ENCODE measurements around the gene PTGES3. TPM values are rescaled to one million over a fixed set of nuclear protein-coding genes. Genes with fewer than 3 reads are reported as not detected.
"Not testable (repeated sequence)": the region's sequence is repeated elsewhere in the genome, so short reads cannot be mapped to it uniquely, and the experiment has no call there.

The PTGES3 gene
- total and polyA plus RNA-seq, 2 of the 8 experiments (the other 6 are each of a cell fraction or from before 2014, with no cell fraction given): 111 to 464 TPM

DNA sequence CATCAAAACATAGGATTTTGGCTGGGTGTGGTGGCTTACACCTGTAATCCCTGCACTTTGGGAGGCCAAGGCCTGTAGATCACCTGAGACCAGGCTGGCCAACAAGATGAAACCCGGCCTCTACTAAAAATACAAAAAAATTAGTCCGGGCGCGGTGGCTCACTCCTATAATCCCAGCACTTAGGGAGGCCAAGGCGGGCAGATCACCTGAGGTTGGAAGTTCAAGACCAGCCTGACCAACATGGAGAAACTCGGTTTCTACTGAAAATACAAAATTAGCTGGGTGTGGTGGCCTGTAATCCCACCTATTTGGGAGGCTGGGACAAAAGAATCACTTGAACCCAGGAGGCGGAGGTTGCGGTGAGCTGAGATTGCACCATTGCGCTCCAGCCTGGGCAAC lies 40.1 kb downstream of the PTGES3 start:
- FAIRE-seq; H4K8ac ChIP-seq (ENCODE audit: extremely low read depth, insufficient read depth, low read length); H2BK15ac ChIP-seq (ENCODE audit: low read length): not testable (repeated sequence)

More for the DNA sequence above, 40.1 kb downstream of the PTGES3 start:
- not testable (repeated sequence) for H2AFZ ChIP-seq (ENCODE audit: low read length); H3K23ac ChIP-seq (ENCODE audit: insufficient read length); H3K27me3 ChIP-seq (replicated peaks in 1 of 4; ENCODE audit: control insufficient read depth in 3 of 4, extremely low read depth in 1 of 4, insufficient read depth in 3 of 4, low read length in 3 of 4); H3K4me2 ChIP-seq (ENCODE audit: insufficient read depth in 1 of 2, low read depth in 2 of 2, low read length in 2 of 2); H3K4me1 ChIP-seq (replicated peaks in 1 of 4; ENCODE audit: control insufficient read depth in 3 of 4, insufficient read depth in 4 of 4, low read length in 3 of 4); H4K5ac ChIP-seq (ENCODE audit: insufficient read length, low read depth, low read length); H3K79me1 ChIP-seq (ENCODE audit: low read depth, low read length); H2AK5ac ChIP-seq (ENCODE audit: low read depth, low read length); H2BK5ac ChIP-seq (ENCODE audit: low read depth, low read length); H3K18ac ChIP-seq (ENCODE audit: extremely low read depth, low read length); H3K23me2 ChIP-seq (ENCODE audit: low read depth, low read length); H3K4ac ChIP-seq (replicated peaks; ENCODE audit: insufficient read length, low read depth, low read length); H3K4me3 ChIP-seq (ENCODE audit: extremely low read depth in 1 of 4, insufficient read depth in 2 of 4, low read depth in 3 of 4, low read length in 4 of 4); H2BK120ac ChIP-seq (replicated peaks; ENCODE audit: low read depth, low read length); DNase-seq (ENCODE audit: low read depth in 1 of 2, low spot score in 2 of 2); H3K27ac ChIP-seq (ENCODE audit: low read depth, low read length); H3K56ac ChIP-seq (replicated peaks; ENCODE audit: insufficient read length, low read depth, low read length); H2BK20ac ChIP-seq (ENCODE audit: low read length); H2BK12ac ChIP-seq (ENCODE audit: low read depth, low read length); H3K9ac ChIP-seq (replicated peaks in 1 of 4; ENCODE audit: extremely low read depth in 1 of 4, low read depth in 3 of 4, low read length in 3 of 4); H3K14ac ChIP-seq (ENCODE audit: insufficient read length); H4K91ac ChIP-seq (replicated peaks; ENCODE audit: insufficient read length, low read length)
- WGBS, 2 experiments (ENCODE audit: extremely low coverage in 1 of 2, insufficient coverage in 1 of 2, insufficient read length in 1 of 2, insufficient replicate concordance in 2 of 2, low coverage in 1 of 2, low lambda C conversion rate in 2 of 2, missing lambda C conversion rate in 1 of 2): 91% methylated on average over 9 of the region's 9 CpGs; no CpG with 5 or more reads in 1 of the 2 experiments
- Histone ChIP-seq H3K36me3 (ENCODE audit: control insufficient read depth in 2 of 4, insufficient read depth in 4 of 4, low read length in 3 of 4) (peaks cover 8 to 20% (median 14%) of the 10 kb centered on the region in 4 experiments), H3K79me2 (ENCODE audit: control insufficient read depth in 1 of 2, insufficient read depth in 2 of 2, low read length in 2 of 2) (peaks cover 14 to 28% of the 10 kb centered on the region in 2 experiments), H3K9me3 (ENCODE audit: insufficient read depth in 2 of 2, low read depth in 1 of 2, low read length in 1 of 2) (peaks cover 6 to 12% of the 10 kb centered on the region in 2 experiments; a peak in 2 of 4 replicates), H4K20me1 (replicated peaks in 1 of 2; ENCODE audit: control insufficient read depth in 1 of 2, insufficient read depth in 2 of 2, low read length in 2 of 2) (peaks cover 8 to 11% of the 10 kb centered on the region in 2 experiments)
- POLR2A ChIA-PET (ENCODE audit: partially characterized antibody): interaction anchor here (1.2 to 5.1 kb wide), 3 partner anchors 12 to 69 kb away, joined by 5 to 62 read pairs (median 8); partner anchors contain the start of gene PTGES3
- CTCF ChIA-PET (ENCODE audit: partially characterized antibody): interaction anchor here (4.3 kb wide), 1 partner anchor 12 kb away, joined by 29 read pairs; no protein-coding TSS in a partner anchor
